Breast epithelium (tissue), 3 donors: ENCODE measurements around the gene AHDC1.

ENCODE experiments used
- POLR2AphosphoS5 ChIP-seq, 3 donors: sonication (generic); formaldehyde crosslinking; IDR thresholded peaks; one replicate each; pipeline ENCODE4 v1.6.1; 2017; ENCODE audit warnings: antibody characterized with exemption in 3 of 3
- TF ChIP-seq, protein P1 (sequence below), 3 donors: fragments of 450-650 bp; IDR thresholded peaks; one replicate each; pipeline ENCODE4 v1.5.1; 2016 to 2017; ENCODE audit warnings: antibody characterized with exemption in 3 of 3, mild to moderate bottlenecking in 3 of 3, moderate library complexity in 3 of 3

- TF ChIP-seq, protein P1, sequence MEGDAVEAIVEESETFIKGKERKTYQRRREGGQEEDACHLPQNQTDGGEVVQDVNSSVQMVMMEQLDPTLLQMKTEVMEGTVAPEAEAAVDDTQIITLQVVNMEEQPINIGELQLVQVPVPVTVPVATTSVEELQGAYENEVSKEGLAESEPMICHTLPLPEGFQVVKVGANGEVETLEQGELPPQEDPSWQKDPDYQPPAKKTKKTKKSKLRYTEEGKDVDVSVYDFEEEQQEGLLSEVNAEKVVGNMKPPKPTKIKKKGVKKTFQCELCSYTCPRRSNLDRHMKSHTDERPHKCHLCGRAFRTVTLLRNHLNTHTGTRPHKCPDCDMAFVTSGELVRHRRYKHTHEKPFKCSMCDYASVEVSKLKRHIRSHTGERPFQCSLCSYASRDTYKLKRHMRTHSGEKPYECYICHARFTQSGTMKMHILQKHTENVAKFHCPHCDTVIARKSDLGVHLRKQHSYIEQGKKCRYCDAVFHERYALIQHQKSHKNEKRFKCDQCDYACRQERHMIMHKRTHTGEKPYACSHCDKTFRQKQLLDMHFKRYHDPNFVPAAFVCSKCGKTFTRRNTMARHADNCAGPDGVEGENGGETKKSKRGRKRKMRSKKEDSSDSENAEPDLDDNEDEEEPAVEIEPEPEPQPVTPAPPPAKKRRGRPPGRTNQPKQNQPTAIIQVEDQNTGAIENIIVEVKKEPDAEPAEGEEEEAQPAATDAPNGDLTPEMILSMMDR (IDR thresholded peaks at IDR 0.05), result no peak
- no peak for TF ChIP-seq POLR2AphosphoS5 (IDR thresholded peaks at IDR 0.05)
These were observed 54.0 kb downstream of the AHDC1 start for GRCh38 chr1:27549807-27550408.
